GM19025 (cell line): ENCODE data around the gene GPR101.
"Not testable (repeated sequence)": the region's sequence is repeated elsewhere in the genome, so short reads cannot be mapped to it uniquely, and the experiment has no call there.

ENCODE experiments used
- ATAC-seq: cut with Tn5 transposase; IDR thresholded peaks from one replicate; pipeline ENCODE4 v1.9.1; 2021; ENCODE audit warnings: mild to moderate bottlenecking, low read depth, moderate library complexity; ENCODE audit not compliant: unreplicated experiment

The GPR101 gene

DNA sequence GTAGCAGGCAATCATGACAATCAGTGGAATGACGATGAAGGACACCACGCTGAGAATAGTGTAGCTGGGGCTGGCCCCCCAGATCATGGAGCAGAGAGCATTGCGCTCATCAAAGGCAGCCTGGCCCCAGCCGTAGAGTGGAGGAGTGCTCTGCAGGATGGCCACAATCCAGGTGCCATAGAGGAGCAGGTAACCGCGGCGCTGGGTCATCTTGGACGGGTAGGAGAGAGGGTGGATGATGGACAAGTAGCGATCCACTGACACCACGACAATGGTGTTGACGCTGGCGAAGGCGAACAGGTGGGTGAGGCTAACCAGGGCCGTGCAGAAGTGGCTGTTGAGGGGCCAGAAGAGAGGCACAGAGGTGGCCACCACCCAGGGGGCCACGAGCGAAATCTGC, 2.8 kb downstream of the GPR101 start:
- no peak for ATAC-seq

DNA sequence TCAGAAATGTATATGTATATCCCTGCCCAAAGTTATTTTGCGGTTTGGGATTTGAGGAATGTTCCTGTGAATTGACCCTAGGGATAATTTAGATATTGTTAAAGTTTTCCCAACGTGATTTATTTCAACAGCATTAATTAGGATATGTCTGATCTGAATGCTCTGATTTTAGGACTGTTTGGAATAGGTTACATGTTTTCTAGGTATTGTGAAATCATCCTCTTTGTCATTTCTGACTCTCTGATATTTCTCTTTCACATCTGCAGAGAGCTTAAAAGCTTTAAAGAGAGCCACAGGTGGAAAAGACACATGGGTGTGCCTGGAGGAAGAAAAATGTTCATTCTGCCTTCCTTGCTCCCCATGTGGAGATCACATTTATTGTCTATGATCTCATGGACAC, 5.1 kb downstream of the GPR101 start:
- ATAC-seq, result no peak

DNA sequence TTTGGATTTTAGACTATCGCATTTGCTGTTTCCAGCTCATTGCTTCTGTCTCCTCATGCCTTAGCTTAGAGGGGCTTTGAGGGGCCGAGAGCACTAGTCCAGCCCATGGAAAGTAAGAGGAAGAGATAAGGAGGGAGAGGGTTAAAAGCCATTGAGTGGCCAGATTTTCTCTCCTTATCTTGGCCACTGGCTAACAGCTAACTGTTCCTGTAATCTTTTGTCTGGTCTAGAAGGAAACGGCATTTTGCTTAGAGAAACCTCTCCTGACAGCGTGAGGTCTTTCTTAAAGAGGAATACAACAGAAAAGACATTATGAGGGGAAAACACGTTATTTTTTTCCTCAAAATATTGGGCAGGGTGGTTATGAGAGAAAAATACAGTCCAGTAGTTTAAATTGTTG, 7.9 kb downstream of the GPR101 start:
- no peak for ATAC-seq

DNA sequence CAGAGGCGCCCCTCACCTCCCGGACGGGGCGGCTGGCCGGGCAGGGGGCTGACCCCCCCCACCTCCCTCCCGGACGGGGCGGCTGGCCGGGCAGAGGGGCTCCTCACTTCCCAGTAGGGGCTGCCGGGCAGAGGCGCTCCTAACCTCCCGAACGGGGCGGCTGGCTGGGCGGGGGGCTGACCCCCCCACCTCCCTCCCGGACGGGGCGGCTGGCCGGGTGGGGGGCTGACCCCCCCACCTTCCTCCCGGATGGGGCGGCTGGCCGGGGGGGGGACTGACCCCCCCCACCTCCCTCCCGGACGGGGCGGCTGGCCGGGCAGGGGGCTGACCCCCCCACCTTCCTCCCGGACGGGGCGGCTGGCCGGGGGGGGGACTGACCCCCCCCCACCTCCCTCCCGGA, 33.6 kb downstream of the GPR101 start:
- not testable (repeated sequence) for ATAC-seq

DNA sequence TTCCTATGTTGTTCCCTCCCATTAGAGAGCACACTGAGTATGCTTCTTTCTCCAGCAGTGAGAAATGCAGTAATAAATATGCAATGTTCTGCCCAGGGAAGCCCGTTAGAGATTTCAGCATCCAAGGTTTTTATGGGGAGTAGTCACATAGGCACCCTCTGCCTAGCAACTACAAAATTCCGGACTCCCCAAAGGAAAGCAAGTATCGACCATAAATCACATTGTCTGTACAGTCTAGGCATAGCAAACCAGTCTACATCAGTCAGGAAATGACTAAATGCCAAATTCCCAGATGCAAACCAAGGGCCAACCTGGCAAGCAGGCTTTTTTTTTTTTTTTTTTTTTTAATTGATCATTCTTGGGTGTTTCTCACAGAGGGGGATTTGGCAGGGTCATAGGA, 34.8 kb downstream of the GPR101 start:
- ATAC-seq, result no peak
